HG02943 (cell line): ENCODE results near the gene CLTC.
"Not testable (repeated sequence)": the region's sequence is repeated elsewhere in the genome, so short reads cannot be mapped to it uniquely, and the experiment has no call there.

Experiments used
- ATAC-seq: cut with Tn5 transposase; IDR thresholded peaks from one replicate; pipeline ENCODE4 v1.9.1; 2021; ENCODE audit warnings: mild to moderate bottlenecking, low read depth, moderate library complexity; ENCODE audit not compliant: unreplicated experiment

CLTC gene

DNA sequence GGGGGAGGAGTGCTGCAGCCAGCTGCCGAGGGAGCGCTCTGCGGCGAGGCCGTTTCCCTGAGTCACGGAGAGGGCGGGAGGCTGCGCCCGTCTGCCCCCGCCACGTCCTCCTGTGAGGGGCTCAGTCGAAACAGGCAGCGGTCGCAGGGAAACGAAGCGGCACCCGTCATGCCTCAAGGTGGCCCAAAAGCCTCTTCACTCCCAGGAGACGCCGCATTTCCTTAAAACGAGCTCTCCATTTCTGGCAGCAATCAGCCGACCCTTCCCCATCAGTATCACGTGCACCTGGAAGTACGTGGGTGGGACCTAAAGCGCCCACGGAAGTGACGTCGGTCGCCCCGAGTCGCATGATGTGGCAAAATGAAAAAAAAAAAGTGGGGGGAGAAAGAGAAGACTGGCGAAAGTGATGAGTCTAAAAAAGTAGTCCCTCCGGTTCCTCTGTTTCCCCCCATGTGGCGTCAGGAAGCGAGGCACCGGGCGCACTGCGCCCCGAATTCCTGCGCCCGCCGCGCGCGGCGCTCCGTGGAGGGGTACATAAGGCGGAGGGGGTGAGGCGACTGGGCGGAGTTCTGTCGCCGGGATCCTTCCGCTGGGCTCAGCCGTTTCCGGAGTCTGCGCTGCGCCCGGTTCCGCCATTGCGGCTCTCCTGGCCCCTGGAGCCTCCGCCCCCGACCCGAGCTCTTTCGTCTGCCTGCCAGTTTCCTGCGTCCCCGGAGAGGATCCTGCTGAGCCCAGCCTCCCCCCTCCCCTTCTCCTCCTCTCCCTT is at the start of gene CLTC:
Gene CLTC, plus strand, starts transcription at position 598 of the 766 bp plus-strand sequence. CDS start 237 bp downstream, outside the sequence.
- ATAC-seq, result peak; percentile 65

GRCh38 chr17:59572301-59572924 is 47.3 kb upstream of the CLTC start:
- no peak for ATAC-seq

DNA sequence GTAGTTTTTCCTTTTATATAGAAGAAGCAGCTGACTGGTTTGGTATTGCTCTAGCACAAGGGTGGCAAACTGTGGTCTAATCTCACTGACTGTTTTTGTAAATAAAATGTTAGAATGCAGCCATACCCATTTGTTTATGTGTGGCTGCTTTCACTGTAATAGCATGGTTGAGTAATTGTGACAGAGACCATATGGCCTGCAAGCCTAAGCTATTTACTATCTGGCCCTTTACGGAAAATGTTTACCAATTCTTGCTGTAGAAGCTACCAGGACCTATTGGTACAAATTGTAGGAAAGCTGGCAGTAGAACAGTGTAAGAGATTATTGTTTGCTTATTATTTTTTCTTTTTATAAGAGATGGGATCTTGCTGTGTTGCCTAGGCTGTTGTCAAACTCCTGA is 35.5 kb upstream of the CLTC start:
- not testable (repeated sequence) for ATAC-seq

DNA sequence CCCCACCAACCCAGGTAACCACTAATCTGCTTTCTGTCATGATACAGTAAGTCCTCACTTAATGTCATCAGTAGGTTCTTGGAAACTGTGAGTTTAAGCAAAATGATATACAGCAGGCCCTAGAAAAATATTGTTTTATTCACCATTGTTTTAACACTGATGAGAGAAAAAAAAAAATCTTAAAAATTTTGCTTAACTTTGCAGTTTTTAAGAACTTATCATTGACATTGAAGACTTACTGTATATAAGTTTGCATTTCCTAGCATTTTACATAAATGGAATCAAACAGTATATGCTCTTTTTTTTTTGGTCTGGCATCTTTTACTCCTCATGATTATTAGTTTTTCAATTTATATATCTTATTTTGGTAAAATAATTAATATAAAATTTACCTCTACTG is 19.5 kb upstream of the CLTC start:
- ATAC-seq, result no peak

DNA sequence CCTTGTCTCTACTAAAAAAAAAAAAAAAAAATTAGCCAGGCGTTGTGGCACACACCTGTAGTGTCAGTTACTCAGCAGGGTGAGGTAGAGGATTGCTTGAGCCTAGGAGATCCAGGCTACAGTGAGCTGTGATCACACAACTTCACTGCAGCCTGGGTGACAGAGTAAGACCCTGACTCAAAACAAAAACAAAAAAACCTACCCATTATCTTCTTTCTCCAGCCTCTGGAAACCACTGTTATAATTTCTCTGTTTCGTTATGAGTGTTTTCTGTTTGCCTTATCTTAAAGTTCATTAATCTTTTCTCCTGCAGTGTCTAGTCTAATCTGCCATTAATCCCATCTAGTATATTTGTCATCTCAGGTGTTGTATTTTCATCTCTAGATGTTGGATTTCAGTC is 18.6 kb upstream of the CLTC start:
- no peak for ATAC-seq

GRCh38 chr17:59607061-59607460 is 12.6 kb upstream of the CLTC start:
- ATAC-seq, result no peak

DNA sequence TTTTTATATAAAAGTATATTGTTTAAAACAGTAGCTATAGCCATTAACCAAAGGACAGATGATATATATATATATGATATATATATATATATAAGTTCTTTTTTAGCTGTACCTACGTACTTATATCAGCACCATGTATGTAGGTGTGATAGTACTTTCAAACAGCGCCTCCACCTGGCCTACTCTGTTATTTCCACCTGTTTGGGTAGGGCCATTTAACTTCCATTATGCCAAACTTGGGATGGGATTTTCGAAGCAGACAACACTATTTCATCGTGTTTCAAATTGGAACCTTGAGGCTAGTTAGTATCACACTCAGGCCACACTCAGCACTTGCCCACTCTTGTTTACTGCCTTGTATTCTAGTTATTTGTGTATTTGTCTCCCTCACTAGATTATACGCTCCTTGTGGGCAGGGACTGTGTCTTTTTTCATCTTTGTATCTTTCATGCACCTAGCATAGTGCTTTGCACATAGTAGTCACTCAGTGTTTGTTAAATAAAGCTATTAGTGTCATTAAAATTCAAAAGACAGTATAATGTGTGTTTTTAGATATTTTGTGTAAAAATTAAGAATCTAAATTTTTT is 11.8 kb upstream of the CLTC start:
- ATAC-seq, result no peak

GRCh38 chr17:59611503-59611902 is 8.2 kb upstream of the CLTC start:
- no peak for ATAC-seq

DNA sequence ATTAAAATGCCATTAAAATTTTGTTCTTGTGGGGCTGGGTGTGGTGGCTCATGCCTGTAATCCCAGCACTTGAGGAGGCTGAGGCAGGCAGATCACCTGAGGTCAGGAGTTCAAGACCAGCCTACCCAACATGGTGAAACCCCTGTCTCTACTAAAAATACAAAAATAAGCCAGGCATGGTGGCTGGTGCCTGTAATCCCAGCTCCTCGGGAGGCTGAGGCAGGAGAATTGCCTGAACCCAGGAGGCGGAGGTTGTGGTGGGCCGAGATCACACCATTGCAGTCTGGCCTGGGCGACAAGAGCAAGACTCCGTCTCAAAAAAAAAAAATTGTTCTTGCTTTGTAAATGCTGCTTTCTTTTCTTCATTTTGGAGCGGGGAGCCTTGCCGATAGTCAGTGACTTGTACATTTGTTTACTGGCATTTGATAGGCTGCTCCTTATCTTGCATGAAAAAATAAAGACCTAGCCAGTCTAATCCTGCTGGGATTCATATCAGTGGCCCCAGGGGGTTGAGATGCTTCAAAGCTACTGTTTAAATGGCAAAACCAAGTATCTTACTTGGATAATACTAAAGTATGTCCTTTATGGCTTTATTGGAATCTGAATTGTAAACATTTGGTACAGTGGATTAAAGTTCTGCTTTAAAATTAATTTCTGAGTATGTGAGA is 3.3 kb upstream of the CLTC start:
- ATAC-seq, result no peak

DNA sequence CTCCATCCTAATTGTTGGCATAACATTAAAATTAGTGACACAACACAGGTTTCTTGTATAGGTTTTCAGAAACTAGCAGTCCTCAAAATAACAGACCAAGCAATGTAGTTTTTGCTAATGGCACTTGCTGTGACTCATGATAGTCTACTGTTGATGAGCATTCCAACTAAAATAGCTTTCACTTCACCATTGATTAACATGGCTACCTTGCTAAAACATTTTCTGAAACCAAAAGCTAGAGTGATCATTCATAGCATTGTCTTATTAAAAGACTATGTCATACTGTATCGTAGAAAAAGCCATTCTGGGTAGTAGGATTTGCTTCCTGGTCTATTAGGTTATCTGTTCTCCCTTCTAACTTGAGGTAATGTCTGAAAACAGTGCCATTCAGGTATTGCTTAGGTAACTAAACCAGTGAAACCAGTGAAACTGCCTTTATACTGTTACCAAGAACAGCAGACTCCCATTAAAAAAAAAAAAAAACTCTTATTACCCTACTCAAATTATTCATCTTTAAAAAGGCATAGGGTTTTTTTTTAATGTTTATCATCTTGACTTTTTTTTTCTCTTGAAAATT is 2.5 kb upstream of the CLTC start:
- ATAC-seq, result no peak

GRCh38 chr17:59619035-59619297 is 729 bp upstream of the CLTC start:
- no peak for ATAC-seq

DNA sequence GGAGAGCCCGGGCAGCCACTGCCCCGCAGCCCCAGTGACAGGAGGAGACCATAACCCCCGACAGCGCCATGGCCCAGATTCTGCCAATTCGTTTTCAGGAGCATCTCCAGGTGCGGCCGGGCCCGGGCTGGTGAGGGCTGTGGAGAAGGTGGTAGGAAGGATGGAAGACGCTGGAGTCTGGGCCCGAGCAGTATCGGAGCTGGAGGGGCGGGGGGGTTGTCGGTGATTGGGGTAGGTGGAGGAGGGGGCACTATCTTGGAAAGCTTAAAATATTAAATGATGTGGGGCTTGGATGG is 317 bp downstream of the CLTC start:
- ATAC-seq, result peak; percentile 1

DNA sequence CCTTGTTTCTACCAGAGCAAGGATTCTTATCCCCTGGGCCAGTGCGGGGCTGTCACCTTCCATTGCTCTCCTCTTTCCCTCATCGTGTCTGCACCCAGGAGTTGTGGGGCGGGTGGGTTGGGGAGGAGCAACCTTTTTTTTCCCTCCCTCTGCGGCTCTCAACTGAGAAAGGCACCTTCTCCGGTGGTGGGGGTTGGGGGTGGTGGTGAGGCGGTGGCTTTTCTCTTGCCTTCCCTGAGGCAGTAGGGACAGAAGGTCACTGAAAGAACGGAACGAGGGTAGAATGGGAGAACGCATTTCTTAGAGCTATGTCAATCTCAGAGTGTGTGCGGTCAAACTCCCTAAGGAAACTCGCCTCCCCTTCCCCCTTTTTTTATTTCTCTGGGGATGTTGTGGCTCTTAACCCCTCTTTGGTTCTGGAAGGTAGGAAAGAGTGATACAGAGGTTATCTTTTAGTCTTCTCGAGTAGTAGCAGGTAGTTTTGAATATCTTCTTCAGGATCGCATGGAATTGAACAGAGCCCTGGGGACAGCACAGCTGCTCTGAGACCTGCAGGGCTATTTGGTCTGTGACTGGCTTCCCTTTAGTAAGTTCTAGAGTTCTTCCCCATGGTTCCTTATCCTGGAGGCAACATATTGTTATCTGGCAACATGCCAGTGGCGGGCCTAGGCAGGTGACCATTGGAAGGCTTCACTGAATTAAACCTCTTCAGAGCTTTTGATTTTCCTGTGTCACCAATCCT is 994 bp downstream of the CLTC start:
- no peak for ATAC-seq

GRCh38 chr17:59621771-59622170 is 2.1 kb downstream of the CLTC start:
- ATAC-seq, result no peak

DNA sequence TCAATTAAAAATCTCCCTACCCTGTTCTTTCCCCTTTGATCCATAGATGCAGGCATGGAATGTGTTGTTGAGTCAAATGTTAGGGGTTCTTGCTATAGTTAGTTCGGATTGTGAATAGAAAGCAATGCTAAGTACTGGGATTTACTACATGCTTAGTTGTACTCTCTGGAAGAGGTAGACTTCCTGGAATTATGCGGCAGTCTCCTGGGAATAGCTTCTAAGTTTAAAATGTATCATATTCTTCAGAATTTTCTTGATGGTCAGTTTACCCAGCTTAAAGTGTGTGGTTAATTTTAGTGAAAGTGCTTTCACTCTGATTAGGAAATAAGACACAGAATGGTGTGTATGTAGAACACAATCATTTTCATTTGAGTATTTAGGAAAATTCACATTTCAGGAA is 3.5 kb downstream of the CLTC start:
- no peak for ATAC-seq

- no peak for ATAC-seq
Observed at GRCh38 chr17:59626756-59627155, 7.1 kb downstream of the CLTC start.

DNA sequence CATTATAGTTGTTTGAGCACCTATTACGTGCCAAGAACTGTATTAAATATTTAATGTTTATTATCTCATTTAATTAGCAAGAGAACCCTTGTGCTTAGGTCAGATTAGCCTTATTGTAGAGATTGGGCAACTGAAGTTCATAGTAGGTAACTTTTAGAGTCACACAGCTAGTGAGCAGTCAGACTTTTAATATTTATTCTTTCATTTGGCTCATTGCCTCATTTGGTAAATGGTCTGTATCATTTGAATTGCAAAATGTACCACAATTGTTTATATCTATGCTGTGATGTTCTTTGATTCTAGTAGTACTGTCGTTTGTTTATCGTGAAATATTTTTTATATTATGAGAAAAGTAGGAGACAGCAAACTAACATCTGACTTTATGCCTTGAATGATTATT is 7.6 kb downstream of the CLTC start:
- no peak for ATAC-seq

DNA sequence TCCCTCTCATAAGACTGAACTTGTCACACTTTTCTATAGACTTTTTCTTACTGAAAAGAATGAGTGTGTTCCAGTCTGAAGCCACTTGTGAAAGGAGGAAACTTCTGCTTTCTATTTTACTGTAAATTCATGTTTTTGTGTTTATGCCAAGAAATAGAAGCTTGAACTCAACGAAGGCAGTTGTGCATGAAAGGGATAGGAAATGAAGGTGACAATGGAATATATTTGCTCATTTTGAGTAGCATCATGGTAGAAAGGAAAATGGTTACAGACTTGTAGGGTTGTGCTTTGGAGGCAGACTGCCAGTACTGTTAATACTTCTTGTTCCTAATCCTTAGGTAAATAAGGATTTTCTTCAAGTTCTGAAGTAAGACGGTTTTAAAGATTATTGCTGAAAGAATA is 8.1 kb downstream of the CLTC start:
- no peak for ATAC-seq

DNA sequence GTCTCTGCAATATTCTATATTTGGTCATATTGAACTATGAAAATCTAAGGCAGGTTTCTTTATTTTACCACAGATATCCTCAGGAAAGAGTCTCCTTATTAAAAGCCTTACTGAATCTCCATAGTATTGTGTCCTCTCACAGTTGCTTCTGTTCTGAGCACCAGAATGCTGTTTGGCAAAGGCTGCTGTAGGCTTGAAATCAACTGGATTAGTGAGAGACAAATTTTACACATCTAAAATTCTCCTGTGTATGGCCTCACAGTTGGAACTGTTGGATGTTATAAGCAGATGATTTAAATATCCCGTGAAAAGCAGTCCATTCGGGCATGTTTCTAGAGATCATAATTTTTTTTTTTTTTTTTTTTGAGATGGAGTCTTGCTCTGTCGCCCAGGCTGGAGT is 9.5 kb downstream of the CLTC start:
- ATAC-seq, result no peak

- no peak for ATAC-seq
Observed at GRCh38 chr17:59631276-59631675, 11.6 kb downstream of the CLTC start.

GRCh38 chr17:59632398-59632797 is 12.7 kb downstream of the CLTC start:
- no peak for ATAC-seq
